Hepatocyte (in vitro differentiated cells): ENCODE data around the gene PRR35.

Source experiments
- CTCF ChIP-seq: fragments of 200-600 bp; sonication (generic); IDR thresholded peaks from 2 replicates; pipeline ENCODE4 v1.5.1; 2016; ENCODE audit warnings: antibody characterized with exemption, mild to moderate bottlenecking; ENCODE audit not compliant: poor library complexity
- EZH2 ChIP-seq: fragments of 200-600 bp; sonication (generic); IDR thresholded peaks from 2 replicates; pipeline ENCODE4 v1.6.1; 2016; ENCODE audit warnings: antibody characterized with exemption, mild to moderate bottlenecking, borderline replicate concordance
- EZH2phosphoT487 ChIP-seq: fragments of 200-600 bp; sonication (generic); IDR thresholded peaks from one replicate; pipeline ENCODE4 v1.6.1; 2018; ENCODE audit warnings: antibody characterized with exemption, mild to moderate bottlenecking, low read depth, moderate library complexity; ENCODE audit not compliant: unreplicated experiment, severe bottlenecking

GRCh38 chr16:524274-525040 lies 35.7 kb upstream of the PRR35 start:
- TF ChIP-seq CTCF (no peak), EZH2 (no peak), EZH2phosphoT487 (no peak)
